Measurements from ENCODE around the gene ATG4B. TPM values are rescaled to one million over a fixed set of nuclear protein-coding genes. Genes with fewer than 3 reads are reported as not detected.

Gene ATG4B
- total and polyA plus RNA-seq, 2 of the 8 experiments (the other 6 are each of a cell fraction or from before 2014, with no cell fraction given), result 103 to 155 TPM

DNA sequence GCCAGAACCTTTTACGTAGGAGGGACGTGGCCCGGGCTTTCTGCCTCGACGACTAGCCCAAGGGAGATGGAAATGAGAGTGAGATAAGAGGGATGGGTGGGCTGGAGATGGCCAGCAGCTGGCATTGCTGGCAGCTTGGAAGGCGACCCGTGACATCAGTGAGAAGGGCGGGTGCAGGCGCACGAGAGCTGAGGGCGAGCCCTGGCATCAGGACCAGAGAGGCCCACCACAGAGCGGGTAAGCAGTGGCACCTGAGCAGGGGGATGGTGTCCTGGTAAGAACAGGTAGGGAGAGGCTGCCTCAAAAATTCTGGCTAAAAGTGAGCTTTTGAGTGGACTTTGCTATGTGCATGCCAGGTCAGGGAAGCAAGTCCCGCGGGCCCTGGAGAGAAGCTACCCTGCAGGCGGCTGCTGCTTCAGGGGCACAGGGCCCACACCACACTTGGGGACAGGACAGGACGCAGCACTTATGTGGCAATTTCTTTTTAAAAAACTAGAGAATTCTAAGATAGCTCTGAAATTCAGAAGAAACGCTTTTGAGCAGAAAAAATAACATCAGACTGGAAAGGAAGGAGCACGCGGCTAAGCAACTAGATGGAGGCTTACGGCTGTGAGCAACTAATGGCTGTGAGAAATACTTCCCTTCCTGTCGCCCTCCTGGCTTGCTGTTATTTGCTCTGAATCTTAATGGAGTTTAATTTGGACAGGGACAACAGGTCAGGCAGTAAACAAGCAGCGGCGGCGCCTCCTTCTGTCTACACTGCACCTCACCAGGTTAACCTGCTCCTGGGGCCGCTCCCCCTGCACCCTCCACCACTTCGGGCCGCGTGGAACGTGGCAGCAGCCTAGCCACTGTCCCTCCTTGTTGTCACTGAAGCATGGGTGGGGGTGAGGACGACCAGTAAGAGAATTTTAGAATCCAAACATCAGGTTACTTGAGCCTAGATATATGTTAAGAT lies 21.0 kb upstream of the ATG4B start:
- Histone ChIP-seq H3K4ac (replicated peaks; ENCODE audit: insufficient read length, low read depth, low read length) (peak overlapping the region; percentile 73), H2BK15ac (ENCODE audit: low read length) (no peak overlapping the region), H2BK12ac (ENCODE audit: low read depth, low read length) (no peak overlapping the region; the same call in 1 of the 2 replicates), H3K79me1 (ENCODE audit: low read depth, low read length) (peaks cover 9% of the 10 kb centered on the region; the same call in 1 of the 2 replicates), H3K36me3 (ENCODE audit: control insufficient read depth in 2 of 4, insufficient read depth in 4 of 4, low read length in 3 of 4) (no peaks in the 10 kb centered on the region), H3K27ac (ENCODE audit: low read depth, low read length) (0 out of 2 replicates have a peak overlapping the region, but pooled peaks have one; percentile 27), H3K56ac (replicated peaks; ENCODE audit: insufficient read length, low read depth, low read length) (no peak overlapping the region), H2AK5ac (ENCODE audit: low read depth, low read length) (no peak overlapping the region), H3K4me3 (ENCODE audit: extremely low read depth in 1 of 4, insufficient read depth in 2 of 4, low read depth in 3 of 4, low read length in 4 of 4) (peak overlapping the region in 1 of 4 experiments; percentile 52; a peak in 2 of 8 replicates), H3K18ac (ENCODE audit: extremely low read depth, low read length) (no peak overlapping the region), H3K4me1 (replicated peaks in 1 of 4; ENCODE audit: control insufficient read depth in 3 of 4, insufficient read depth in 4 of 4, low read length in 3 of 4) (peaks cover 0 to 6% (median 2%) of the 10 kb centered on the region in 4 experiments; a peak in 5 of 7 replicates), H3K27me3 (replicated peaks in 1 of 4; ENCODE audit: control insufficient read depth in 3 of 4, extremely low read depth in 1 of 4, insufficient read depth in 3 of 4, low read length in 3 of 4) (no peaks in the 10 kb centered on the region), H4K5ac (ENCODE audit: insufficient read length, low read depth, low read length) (no peak overlapping the region), H4K8ac (ENCODE audit: extremely low read depth, insufficient read depth, low read length) (peak overlapping the region; percentile 12; the same call in 1 of the 2 replicates), H3K23me2 (ENCODE audit: low read depth, low read length) (peaks cover 4% of the 10 kb centered on the region; the same call in 1 of the 2 replicates), H3K23ac (ENCODE audit: insufficient read length) (no peak overlapping the region), H2BK20ac (ENCODE audit: low read length) (no peak overlapping the region), H4K91ac (replicated peaks; ENCODE audit: insufficient read length, low read length) (no peak overlapping the region), H2AFZ (ENCODE audit: low read length) (no peak overlapping the region), H2BK120ac (replicated peaks; ENCODE audit: low read depth, low read length) (no peak overlapping the region), H4K20me1 (replicated peaks in 1 of 2; ENCODE audit: control insufficient read depth in 1 of 2, insufficient read depth in 2 of 2, low read length in 2 of 2) (peaks cover 2 to 11% of the 10 kb centered on the region in 2 experiments), H3K14ac (ENCODE audit: insufficient read length) (no peak overlapping the region), H3K9me3 (ENCODE audit: insufficient read depth in 2 of 2, low read depth in 1 of 2, low read length in 1 of 2) (no peaks in the 10 kb centered on the region), H3K9ac (replicated peaks in 1 of 4; ENCODE audit: extremely low read depth in 1 of 4, low read depth in 3 of 4, low read length in 3 of 4) (no peak overlapping the region), H3K4me2 (ENCODE audit: insufficient read depth in 1 of 2, low read depth in 2 of 2, low read length in 2 of 2) (peak overlapping the region in 1 of 2 experiments; percentile 60; a peak in 2 of 4 replicates), H2BK5ac (ENCODE audit: low read depth, low read length) (0 out of 2 replicates have a peak overlapping the region, but pooled peaks have one; percentile 2), H3K79me2 (ENCODE audit: control insufficient read depth in 1 of 2, insufficient read depth in 2 of 2, low read length in 2 of 2) (peaks cover 2 to 33% of the 10 kb centered on the region in 2 experiments; a peak in 3 of 4 replicates)
- WGBS, 2 experiments (ENCODE audit: extremely low coverage in 1 of 2, insufficient coverage in 1 of 2, insufficient read length in 1 of 2, insufficient replicate concordance in 2 of 2, low coverage in 1 of 2, low lambda C conversion rate in 2 of 2, missing lambda C conversion rate in 1 of 2), result 88% methylated on average over 27 of the region's 30 CpGs; no CpG with 5 or more reads in 1 of the 2 experiments
- DNase-seq (ENCODE audit: low read depth in 1 of 2, low spot score in 2 of 2) (no peak), FAIRE-seq (no peak)
- ChIA-PET CTCF (ENCODE audit: partially characterized antibody) (interaction anchor here (0.7 to 1.1 kb wide), 5 partner anchors 10 to 96 kb away, joined by 3 to 5 read pairs (median 3); partner anchors contain the start of genes ATG4B and THAP4), POLR2A (ENCODE audit: partially characterized antibody) (no interaction called here)
- TF ChIP-seq, protein P1, sequence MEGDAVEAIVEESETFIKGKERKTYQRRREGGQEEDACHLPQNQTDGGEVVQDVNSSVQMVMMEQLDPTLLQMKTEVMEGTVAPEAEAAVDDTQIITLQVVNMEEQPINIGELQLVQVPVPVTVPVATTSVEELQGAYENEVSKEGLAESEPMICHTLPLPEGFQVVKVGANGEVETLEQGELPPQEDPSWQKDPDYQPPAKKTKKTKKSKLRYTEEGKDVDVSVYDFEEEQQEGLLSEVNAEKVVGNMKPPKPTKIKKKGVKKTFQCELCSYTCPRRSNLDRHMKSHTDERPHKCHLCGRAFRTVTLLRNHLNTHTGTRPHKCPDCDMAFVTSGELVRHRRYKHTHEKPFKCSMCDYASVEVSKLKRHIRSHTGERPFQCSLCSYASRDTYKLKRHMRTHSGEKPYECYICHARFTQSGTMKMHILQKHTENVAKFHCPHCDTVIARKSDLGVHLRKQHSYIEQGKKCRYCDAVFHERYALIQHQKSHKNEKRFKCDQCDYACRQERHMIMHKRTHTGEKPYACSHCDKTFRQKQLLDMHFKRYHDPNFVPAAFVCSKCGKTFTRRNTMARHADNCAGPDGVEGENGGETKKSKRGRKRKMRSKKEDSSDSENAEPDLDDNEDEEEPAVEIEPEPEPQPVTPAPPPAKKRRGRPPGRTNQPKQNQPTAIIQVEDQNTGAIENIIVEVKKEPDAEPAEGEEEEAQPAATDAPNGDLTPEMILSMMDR (IDR thresholded peaks at IDR 0.05; ENCODE audit: control extremely low read depth in 1 of 3, insufficient read depth in 1 of 3, low read depth in 1 of 3, low read length in 3 of 3), result peak; percentile 10 to 48 (median 36); a peak in 3 of 4 replicates
- no peak for TF ChIP-seq GTF2F1 (IDR thresholded peaks at IDR 0.05; ENCODE audit: borderline replicate concordance, low read depth, low read length)
- peak; percentile 23 to 32; a peak in 3 of 4 replicates for TF ChIP-seq RAD21 (IDR thresholded peaks at IDR 0.05 in 1 of 2, conservative IDR thresholded peaks at IDR 0.05 in 1 of 2; ENCODE audit: low read depth in 2 of 2, low read length in 2 of 2)

Data from H1 (cell line).